NCI-H2081 treated with DMSO at 0.1 percent for 48 hours (cell line): Measurements from ENCODE around the gene LRP5.
"Not testable (repeated sequence)": the region's sequence is repeated elsewhere in the genome, so short reads cannot be mapped to it uniquely, and the experiment has no call there.

Experiments used
- DNase-seq: peaks from one replicate; lab custom pipeline; 2025; lab: John Stamatoyannopoulos, UW

Gene LRP5

DNA sequence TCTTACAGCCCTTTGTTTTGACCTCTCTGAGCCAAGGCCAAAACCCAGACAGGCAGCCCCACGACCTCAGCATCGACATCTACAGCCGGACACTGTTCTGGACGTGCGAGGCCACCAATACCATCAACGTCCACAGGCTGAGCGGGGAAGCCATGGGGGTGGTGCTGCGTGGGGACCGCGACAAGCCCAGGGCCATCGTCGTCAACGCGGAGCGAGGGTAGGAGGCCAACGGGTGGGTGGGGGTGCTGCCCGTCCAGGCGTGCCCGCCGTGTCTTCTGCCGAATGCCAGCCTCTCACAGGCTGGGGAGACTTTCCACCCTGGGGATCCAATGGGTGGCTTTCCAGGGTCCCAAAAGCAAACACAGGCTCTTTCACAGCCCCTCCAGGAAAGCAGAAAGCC is 111.1 kb downstream of the LRP5 start:
- no peak for DNase-seq

DNA sequence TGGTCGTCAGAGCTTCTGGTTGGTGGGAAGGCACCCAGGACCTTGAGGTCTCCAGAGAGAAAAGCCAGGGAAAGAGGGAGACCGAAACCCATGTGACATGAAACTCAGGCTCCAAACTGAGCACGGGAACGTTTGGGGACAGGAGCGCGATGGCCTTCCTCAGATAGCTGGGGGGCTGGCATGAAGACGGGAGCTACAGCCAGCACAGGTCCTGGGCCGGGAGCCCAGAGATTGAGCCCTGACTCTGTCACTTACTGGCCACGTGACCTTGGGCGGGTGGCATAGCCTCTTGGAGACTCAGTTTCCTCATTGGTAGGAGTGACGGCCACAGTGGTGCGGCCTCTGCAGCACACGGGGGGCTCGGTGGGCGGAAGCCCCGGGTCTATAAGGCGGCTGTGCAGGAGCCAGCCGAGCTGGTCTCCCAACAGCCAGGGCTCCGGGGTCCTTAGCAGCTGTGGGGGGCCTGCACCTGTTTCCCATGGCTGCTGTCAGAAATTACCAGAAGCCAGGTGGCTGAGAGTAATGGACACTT is 111.8 kb downstream of the LRP5 start:
- DNase-seq, result no peak

GRCh38 chr11:68424981-68425865 is 112.8 kb downstream of the LRP5 start:
- no peak for DNase-seq

DNA sequence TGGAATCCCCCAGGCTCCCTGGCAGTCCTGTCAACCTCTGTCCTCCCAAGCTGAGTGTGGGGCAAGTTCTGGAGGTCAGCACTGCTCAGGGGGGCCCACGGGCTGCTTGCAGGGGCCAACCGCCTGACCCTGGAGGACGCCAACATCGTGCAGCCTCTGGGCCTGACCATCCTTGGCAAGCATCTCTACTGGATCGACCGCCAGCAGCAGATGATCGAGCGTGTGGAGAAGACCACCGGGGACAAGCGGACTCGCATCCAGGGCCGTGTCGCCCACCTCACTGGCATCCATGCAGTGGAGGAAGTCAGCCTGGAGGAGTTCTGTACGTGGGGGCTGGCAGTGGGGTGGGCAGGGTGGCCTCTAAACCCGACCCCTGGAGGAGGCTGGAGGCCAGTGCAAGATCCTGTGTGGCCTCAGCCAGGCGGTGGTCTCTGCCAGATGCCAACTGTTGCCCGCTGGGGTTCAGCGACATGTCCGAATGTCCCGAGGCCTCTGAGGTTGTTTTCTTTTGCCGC is 113.5 kb downstream of the LRP5 start:
- DNase-seq, result no peak

DNA sequence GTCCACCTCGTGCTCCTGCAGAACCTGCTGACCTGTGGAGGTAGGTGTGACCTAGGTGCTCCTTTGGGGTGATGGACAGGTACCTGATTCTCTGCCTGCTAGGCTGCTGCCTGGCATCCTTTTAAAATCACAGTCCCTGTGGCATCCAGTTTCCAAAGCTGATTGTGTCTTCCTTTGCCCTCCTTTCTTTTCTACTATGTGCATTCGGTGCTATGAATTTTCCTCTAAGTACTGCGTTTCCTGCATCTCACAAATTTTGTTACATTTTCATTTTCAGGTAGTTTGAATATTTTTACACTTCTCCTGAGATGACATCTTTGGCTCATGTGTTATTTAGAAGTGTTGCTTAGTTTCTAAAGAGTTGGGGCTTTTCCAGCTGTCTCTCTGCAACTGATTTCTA is 117.3 kb downstream of the LRP5 start:
- no peak for DNase-seq

GRCh38 chr11:68430384-68430783 is 118.0 kb downstream of the LRP5 start:
- DNase-seq, result no peak

- DNase-seq, result no peak
These were observed 118.4 kb downstream of the LRP5 start for GRCh38 chr11:68430801-68431200.

GRCh38 chr11:68431984-68432645 is 119.7 kb downstream of the LRP5 start:
- DNase-seq, result no peak

DNA sequence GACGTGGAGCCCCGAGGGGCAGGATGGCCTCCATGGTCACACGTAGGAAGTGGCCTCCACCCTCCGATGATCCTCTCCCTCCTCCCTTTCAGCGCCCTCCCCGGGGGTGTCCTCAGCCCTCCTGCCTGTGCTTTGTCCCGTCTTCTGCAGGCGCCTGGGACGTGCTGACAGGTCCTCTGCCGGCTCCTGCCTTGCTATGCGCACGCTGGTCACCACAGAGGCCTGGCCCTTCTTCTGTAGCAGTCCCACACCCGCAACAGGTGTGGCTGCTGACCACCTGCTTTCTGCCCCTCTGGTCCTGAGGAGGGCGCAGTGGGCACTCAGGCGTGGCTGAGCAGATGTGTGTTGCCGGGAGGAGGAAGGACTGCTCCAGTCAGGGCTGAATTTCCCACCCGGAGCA is 120.5 kb downstream of the LRP5 start:
- DNase-seq, result no peak

DNA sequence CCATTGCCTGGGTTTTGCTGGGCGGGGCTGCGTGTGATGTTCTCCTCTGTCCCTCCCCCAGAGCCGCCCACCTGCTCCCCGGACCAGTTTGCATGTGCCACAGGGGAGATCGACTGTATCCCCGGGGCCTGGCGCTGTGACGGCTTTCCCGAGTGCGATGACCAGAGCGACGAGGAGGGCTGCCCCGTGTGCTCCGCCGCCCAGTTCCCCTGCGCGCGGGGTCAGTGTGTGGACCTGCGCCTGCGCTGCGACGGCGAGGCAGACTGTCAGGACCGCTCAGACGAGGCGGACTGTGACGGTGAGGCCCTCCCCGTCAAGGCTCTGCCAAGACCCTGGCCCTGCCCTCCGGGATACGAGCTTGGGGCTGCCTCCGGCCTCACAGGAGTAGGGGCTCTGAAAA is 121.2 kb downstream of the LRP5 start:
- DNase-seq, result no peak

DNA sequence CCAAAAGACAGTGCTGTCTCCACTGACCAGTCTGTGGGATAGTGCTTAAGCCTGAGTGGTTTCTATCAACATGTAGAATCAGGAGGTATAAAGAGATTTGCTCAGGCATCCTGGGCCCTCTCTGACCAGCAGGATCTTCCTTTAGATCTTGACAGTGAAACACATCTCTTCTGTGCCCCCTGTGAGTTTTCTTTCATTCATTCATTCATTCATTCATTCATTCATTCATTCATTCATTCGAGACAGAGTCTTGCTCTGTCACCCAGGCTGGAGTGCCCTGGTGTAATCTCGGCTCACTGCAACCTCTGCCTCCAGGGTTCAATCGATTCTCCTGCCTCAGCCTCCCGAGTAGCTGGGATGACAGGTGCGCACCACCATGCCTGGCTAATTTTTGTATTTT is 121.8 kb downstream of the LRP5 start:
- not testable (repeated sequence) for DNase-seq

DNA sequence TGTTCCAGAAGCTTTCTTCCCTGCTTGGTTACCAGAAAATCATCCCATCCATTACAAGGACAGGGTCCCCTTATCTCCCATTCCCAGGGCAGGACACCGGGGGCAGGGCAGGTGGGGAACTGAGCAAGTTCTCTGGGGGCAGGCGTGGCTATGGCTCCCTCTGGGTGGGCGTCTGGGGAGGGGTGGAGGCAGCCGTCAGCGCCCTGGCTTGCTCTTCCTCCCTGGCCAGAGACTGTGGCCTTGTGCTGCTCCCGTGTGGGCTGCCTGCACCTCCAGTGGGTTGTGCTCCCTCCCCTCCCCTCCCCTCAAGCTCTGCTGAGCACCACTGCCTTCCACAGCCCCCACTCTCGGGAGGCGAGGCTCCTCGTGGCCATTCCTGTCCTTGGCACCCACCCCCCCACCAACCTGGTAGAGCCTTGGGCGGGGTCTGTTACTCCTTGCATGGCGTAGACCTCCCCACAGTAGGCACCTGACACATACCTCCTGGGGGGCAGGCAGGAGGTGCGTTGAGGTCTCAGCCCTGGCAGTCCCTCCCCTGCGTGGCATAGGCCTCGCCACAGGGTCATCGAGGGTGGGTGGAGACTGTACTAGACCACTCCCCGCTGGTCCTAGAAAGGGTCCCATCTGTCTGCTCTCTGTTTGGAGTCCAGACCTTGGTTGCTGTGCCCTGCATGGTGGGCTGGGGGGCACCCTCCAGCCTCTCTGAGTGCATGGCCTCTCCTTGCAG is 123.9 kb downstream of the LRP5 start:
- no peak for DNase-seq

- DNase-seq, result no peak
These were observed 124.9 kb downstream of the LRP5 start for GRCh38 chr11:68436985-68437926.

DNA sequence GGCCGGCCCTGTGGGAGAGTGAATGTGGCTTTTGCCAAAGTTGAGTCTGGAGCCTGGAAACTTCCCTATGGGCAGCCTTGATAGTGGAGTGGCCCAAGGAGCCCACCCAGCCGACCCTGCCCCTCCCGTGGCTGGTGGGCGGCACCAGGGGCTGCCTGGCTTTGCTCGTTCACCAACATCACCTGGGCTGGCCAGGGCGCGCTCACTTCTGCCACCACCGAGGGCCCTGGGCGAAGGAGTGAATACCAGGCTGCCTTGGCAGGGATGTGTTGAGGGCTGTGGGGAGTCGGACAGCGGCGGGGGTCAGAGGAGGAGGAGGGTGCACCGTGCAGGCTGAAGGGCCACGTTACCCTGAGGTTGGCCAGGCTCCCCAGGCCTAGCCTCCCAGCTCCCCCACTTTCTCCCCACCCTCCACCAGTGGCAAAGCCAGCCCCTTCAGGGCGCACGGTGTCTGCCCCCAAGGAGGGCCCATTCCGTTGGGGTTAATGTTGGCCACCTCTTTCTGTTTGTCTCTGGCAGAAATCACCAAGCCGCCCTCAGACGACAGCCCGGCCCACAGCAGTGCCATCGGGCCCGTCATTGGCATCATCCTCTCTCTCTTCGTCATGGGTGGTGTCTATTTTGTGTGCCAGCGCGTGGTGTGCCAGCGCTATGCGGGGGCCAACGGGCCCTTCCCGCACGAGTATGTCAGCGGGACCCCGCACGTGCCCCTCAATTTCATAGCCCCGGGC is 125.7 kb downstream of the LRP5 start:
- DNase-seq, result no peak

DNA sequence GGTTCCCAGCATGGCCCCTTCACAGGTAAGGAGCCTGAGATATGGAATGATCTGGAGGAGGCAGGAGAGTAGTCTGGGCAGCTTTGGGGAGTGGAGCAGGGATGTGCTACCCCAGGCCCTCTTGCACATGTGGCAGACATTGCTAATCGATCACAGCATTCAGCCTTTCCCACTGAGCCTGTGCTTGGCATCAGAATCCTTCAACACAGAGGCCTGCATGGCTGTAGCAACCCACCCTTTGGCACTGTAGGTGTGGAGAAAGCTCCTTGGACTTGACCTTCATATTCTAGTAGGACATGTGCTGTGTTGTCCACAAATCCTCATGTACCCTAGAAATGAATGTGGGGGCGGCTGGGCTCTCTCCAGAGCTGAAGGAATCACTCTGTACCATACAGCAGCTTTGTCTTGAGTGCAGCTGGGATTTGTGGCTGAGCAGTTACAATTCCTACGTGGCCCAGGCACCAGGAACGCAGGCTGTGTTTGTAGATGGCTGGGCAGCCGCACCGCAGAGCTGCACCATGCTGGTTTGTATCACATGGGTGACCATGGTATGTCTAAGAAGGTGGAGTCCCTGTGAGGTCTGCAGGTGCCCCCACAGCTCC is 126.4 kb downstream of the LRP5 start:
- no peak for DNase-seq

GRCh38 chr11:68439355-68440065 is 127.1 kb downstream of the LRP5 start:
- DNase-seq, result no peak

- DNase-seq, result no peak
These were observed 127.8 kb downstream of the LRP5 start for GRCh38 chr11:68440224-68440623.

DNA sequence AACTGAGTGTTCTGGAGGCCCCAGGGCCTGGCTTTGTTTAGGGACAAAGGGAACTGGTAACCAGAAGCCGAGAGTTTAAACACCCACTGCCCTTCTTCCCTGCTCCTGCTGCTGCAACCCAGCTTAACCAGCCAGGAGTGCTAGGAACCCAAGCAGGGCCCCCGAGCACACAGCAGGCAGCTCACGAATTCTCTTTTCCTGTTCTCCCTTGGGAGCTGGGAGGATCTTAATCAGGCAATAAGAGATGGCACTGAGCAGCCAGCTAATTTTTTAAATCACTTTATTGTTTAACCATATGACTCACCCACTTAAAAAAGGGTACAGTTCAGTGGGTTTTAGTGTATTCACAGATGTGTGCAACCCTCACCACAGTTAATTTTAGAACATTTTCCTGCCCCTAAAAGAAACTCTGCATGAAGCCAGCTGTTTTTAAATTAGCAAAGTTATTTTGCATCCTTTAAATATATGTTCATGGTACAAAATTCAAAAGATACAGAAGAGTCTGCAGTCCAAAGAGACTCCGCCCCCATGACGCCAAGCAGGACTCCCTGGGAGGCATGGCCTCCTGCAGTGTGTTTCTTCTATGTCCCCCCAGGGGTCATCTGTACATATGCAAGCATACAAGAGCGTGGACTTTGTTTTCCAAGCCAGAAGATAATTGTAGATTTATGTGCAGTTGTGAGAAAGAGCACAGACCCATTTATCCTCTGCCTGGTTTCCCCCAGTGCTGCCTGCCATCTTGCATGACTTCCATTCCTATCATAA is 129.3 kb downstream of the LRP5 start:
- peak; percentile 35 for DNase-seq

DNA sequence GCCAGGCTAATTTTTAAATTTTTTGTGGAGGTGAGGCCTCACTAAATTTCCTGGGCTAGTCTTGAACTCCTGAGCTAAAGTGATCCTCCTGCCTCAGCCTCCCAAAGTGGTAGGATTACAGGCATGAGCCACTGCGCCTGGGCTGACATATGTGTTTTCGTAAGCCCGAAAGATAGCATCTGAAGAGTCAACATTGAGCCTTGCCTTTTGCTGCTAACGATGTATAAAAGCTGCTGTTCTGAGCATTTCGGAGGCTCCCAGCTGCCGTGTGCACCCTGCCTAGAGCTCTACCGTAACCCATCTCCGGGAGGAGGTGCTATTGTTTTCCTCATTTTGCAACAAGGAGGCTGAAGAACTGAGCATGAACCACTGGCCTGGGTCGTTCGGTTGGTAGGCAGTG is 130.0 kb downstream of the LRP5 start:
- DNase-seq, result no peak
